Suprapubic skin (tissue), 4 donors: ENCODE measurements around the gene SIAH2. TPM values are rescaled to one million over a fixed set of nuclear protein-coding genes. Genes with fewer than 3 reads are reported as not detected.

Experiments used
- DNase-seq, 2 donors: peaks; one replicate each; pipeline ENCODE4 v3.0.0-alpha.2; 2019; ENCODE audit warnings: low spot score in 2 of 2
- H3K27ac ChIP-seq: fragments of 200-600 bp; sonication (generic); one replicate; pipeline ENCODE4 v1.5.1; 2019
- H3K27me3 ChIP-seq: fragments of 200-600 bp; sonication (generic); one replicate; pipeline ENCODE4 v1.5.1; 2019
- H3K36me3 ChIP-seq: fragments of 200-600 bp; sonication (generic); one replicate; pipeline ENCODE4 v1.5.1; 2019
- H3K4me1 ChIP-seq: fragments of 200-600 bp; sonication (generic); one replicate; pipeline ENCODE4 v1.5.1; 2019
- H3K4me3 ChIP-seq: fragments of 200-600 bp; sonication (generic); one replicate; pipeline ENCODE4 v1.5.1; 2019; ENCODE audit warnings: mild to moderate bottlenecking
- H3K9me3 ChIP-seq: fragments of 200-600 bp; sonication (generic); one replicate; pipeline ENCODE4 v1.5.1; 2019
- EP300 ChIP-seq: sonication (generic); formaldehyde crosslinking; IDR thresholded peaks from one replicate; pipeline ENCODE4 v1.6.1; 2017; ENCODE audit warnings: antibody characterized with exemption
- POLR2A ChIP-seq, 2 donors: fragments of 450-650 bp; IDR thresholded peaks; one replicate each; pipeline ENCODE4 v1.6.1; 2017; ENCODE audit warnings: antibody characterized with exemption in 2 of 2, mild to moderate bottlenecking in 2 of 2, moderate library complexity in 2 of 2
- POLR2AphosphoS5 ChIP-seq, 3 donors: sonication (generic); formaldehyde crosslinking; IDR thresholded peaks; one replicate each; pipeline ENCODE4 v1.6.1; 2017; ENCODE audit warnings: antibody characterized with exemption in 3 of 3
- WGBS: methylation state at CpG from one replicate; pipeline ENCODE4 v1.1.5; 2018; 5-methylcytosine and 5-hydroxymethylcytosine counted together
- total RNA-seq, 4 donors: library from RNA; depleted of rRNA; stranded (reverse); fragments of >200 nt; gene quantifications; one replicate each; pipeline ENCODE4 v1.1.0, GENCODE V29; 2016
- TF ChIP-seq, protein P1 (sequence below), 2 donors: fragments of 200-600 bp in 1 of 2; fragments of 450-650 bp in 1 of 2; sonication (generic) in 1 of 2; IDR thresholded peaks; one replicate each; pipeline ENCODE4 v1.5.1; 2016 to 2019; ENCODE audit warnings: antibody characterized with exemption in 2 of 2, mild to moderate bottlenecking in 1 of 2, moderate library complexity in 1 of 2

SIAH2 gene
- total RNA-seq, 4 donors from 2014 or later, result 49.5 to 95.7 (median 81.3) TPM

GRCh38 chr3:150738688-150739087 lies 24.3 kb downstream of the SIAH2 start:
- TF ChIP-seq POLR2A (IDR thresholded peaks at IDR 0.05) (no peak), POLR2AphosphoS5 (IDR thresholded peaks at IDR 0.05) (no peak), EP300 (no peak)
- TF ChIP-seq, protein P1, sequence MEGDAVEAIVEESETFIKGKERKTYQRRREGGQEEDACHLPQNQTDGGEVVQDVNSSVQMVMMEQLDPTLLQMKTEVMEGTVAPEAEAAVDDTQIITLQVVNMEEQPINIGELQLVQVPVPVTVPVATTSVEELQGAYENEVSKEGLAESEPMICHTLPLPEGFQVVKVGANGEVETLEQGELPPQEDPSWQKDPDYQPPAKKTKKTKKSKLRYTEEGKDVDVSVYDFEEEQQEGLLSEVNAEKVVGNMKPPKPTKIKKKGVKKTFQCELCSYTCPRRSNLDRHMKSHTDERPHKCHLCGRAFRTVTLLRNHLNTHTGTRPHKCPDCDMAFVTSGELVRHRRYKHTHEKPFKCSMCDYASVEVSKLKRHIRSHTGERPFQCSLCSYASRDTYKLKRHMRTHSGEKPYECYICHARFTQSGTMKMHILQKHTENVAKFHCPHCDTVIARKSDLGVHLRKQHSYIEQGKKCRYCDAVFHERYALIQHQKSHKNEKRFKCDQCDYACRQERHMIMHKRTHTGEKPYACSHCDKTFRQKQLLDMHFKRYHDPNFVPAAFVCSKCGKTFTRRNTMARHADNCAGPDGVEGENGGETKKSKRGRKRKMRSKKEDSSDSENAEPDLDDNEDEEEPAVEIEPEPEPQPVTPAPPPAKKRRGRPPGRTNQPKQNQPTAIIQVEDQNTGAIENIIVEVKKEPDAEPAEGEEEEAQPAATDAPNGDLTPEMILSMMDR (IDR thresholded peaks at IDR 0.05), result no peak
- Histone ChIP-seq H3K4me3 (no peak overlapping the region), H3K36me3 (peaks cover 18% of the 10 kb centered on the region), H3K27me3 (no peaks in the 10 kb centered on the region), H3K4me1 (peaks cover 30% of the 10 kb centered on the region), H3K27ac (no peak overlapping the region), H3K9me3 (no peaks in the 10 kb centered on the region)
- WGBS, result 39% methylated on average over 4 of the region's 4 CpGs
- DNase-seq, result no peak

GRCh38 chr3:150737874-150738679 lies 24.9 kb downstream of the SIAH2 start:
- 77% methylated on average over 2 of the region's 2 CpGs for WGBS
- no peak overlapping the region for H3K4me3 ChIP-seq
- no peak overlapping the region for H3K27ac ChIP-seq
- H3K27me3 ChIP-seq, result no peaks in the 10 kb centered on the region
- H3K36me3 ChIP-seq, result peaks cover 18% of the 10 kb centered on the region
- H3K9me3 ChIP-seq, result no peaks in the 10 kb centered on the region
- peaks cover 24% of the 10 kb centered on the region for H3K4me1 ChIP-seq
- DNase-seq, result no peak
- TF ChIP-seq POLR2AphosphoS5 (IDR thresholded peaks at IDR 0.05) (no peak), POLR2A (IDR thresholded peaks at IDR 0.05) (no peak), EP300 (no peak)
- TF ChIP-seq, protein P1 (IDR thresholded peaks at IDR 0.05), result no peak

GRCh38 chr3:150736903-150737832 lies 25.8 kb downstream of the SIAH2 start:
- Histone ChIP-seq H3K27me3 (no peaks in the 10 kb centered on the region), H3K9me3 (no peaks in the 10 kb centered on the region), H3K4me3 (no peak overlapping the region), H3K27ac (no peak overlapping the region), H3K4me1 (peaks cover 24% of the 10 kb centered on the region), H3K36me3 (peaks cover 16% of the 10 kb centered on the region)
- TF ChIP-seq POLR2A (IDR thresholded peaks at IDR 0.05), result no peak
- TF ChIP-seq EP300, result no peak
- TF ChIP-seq POLR2AphosphoS5 (IDR thresholded peaks at IDR 0.05), result no peak
- TF ChIP-seq, protein P1 (IDR thresholded peaks at IDR 0.05), result no peak
- 54% methylated on average over 8 of the region's 8 CpGs for WGBS
- no peak for DNase-seq

DNA sequence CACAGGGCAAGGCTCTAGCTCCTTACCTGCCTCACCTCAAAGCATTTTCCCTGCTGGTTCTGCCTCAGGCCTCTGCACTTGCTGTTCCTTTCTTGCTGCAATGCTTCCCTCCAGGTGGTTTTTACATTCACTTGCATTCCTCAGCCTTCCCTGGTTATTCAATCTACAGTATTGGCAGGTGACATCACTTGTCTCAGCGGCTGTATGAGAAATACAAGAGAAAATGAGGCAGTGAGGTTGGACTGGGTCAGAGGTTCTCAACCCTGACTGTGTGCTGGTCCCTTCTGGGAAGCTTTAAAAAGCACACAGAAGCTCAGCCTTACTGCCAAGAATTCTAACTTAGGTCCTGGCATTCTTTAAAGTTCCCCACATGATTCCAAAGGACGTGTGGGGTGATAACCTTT lies 26.7 kb downstream of the SIAH2 start:
- H3K36me3 ChIP-seq, result peaks cover 8% of the 10 kb centered on the region
- H3K4me1 ChIP-seq, result peaks cover 24% of the 10 kb centered on the region
- H3K27me3 ChIP-seq, result no peaks in the 10 kb centered on the region
- TF ChIP-seq POLR2A (IDR thresholded peaks at IDR 0.05) (no peak), EP300 (no peak), POLR2AphosphoS5 (IDR thresholded peaks at IDR 0.05) (no peak)
- TF ChIP-seq, protein P1 (IDR thresholded peaks at IDR 0.05), result no peak
- H3K27ac ChIP-seq, result no peak overlapping the region
- 57% methylated on average over 2 of the region's 2 CpGs for WGBS
- DNase-seq, result no peak
- H3K4me3 ChIP-seq, result no peak overlapping the region
- H3K9me3 ChIP-seq, result no peaks in the 10 kb centered on the region

DNA sequence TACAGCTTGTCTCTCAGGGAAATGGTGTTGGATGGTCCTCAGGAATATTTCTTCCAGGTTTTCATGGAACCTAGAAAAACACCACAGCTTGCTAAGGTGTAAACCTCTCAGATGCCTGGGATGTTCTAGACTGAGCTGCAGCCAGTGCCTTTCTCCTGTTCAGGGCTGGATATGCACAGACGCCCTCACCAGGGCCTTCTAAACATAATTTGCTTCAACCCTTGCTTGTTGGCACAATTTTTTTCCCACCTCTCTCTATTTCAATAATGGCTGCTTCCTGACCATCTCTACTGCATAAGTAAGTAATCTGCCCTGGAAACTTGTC lies 28.2 kb downstream of the SIAH2 start:
- Histone ChIP-seq H3K4me1 (peaks cover 24% of the 10 kb centered on the region), H3K4me3 (no peak overlapping the region), H3K36me3 (no peaks in the 10 kb centered on the region), H3K27ac (no peak overlapping the region), H3K27me3 (no peaks in the 10 kb centered on the region), H3K9me3 (no peaks in the 10 kb centered on the region)
- 71% methylated on average over 1 of the region's 1 CpG for WGBS
- DNase-seq, result no peak
- TF ChIP-seq EP300, result no peak
- TF ChIP-seq, protein P1 (IDR thresholded peaks at IDR 0.05), result no peak
- no peak for TF ChIP-seq POLR2A (IDR thresholded peaks at IDR 0.05)
- no peak for TF ChIP-seq POLR2AphosphoS5 (IDR thresholded peaks at IDR 0.05)
